ENCODE results near the gene SLC25A13. TPM values are rescaled to one million over a fixed set of nuclear protein-coding genes. Genes with fewer than 3 reads are reported as not detected.
A peak's percentile ranks its signal among the peaks of the same experiment; 100 is the strongest.

The SLC25A13 gene
- total and polyA plus RNA-seq, 2 of the 13 experiments (the other 11 are each of a cell fraction or from before 2014, with no cell fraction given), result 36.2 to 84.9 TPM

- TF ChIP-seq SP2 (CRISPR knock-in tag; IDR thresholded peaks at IDR 0.05), result peak; percentile 63; the same call in 1 of the 2 replicates
- peak; percentile 89 for TF ChIP-seq ZNF441 (CRISPR knock-in tag; IDR thresholded peaks at IDR 0.05; ENCODE audit: borderline replicate concordance)
- no peak for TF ChIP-seq ZNF382 (CRISPR knock-in tag; IDR thresholded peaks at IDR 0.05; ENCODE audit: borderline replicate concordance)
- peak; percentile 95 for TF ChIP-seq ZNF468 (CRISPR knock-in tag; IDR thresholded peaks at IDR 0.05)
- TF ChIP-seq TOE1 (CRISPR knock-in tag; IDR thresholded peaks at IDR 0.05), result peak; percentile 80; the same call in 1 of the 2 replicates
- TF ChIP-seq, protein P1, sequence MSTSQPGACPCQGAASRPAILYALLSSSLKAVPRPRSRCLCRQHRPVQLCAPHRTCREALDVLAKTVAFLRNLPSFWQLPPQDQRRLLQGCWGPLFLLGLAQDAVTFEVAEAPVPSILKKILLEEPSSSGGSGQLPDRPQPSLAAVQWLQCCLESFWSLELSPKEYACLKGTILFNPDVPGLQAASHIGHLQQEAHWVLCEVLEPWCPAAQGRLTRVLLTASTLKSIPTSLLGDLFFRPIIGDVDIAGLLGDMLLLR (CRISPR knock-in tag; IDR thresholded peaks at IDR 0.05), result peak; percentile 95; the same call in 1 of the 2 replicates
- peak; percentile 71; the same call in 1 of the 2 replicates for TF ChIP-seq ZSCAN30 (CRISPR knock-in tag; IDR thresholded peaks at IDR 0.05)
- peak; percentile 75; the same call in 1 of the 2 replicates for TF ChIP-seq ZNF75D (CRISPR knock-in tag; IDR thresholded peaks at IDR 0.05; ENCODE audit: borderline replicate concordance)
- TF ChIP-seq NONO (IDR thresholded peaks at IDR 0.05), result no peak
- TF ChIP-seq NONO (CRISPR knock-in tag; conservative IDR thresholded peaks at IDR 0.05), result peak; percentile 85
- TF ChIP-seq PRMT3 (CRISPR knock-in tag; IDR thresholded peaks at IDR 0.05; ENCODE audit: borderline replicate concordance, low read depth), result no peak
- TF ChIP-seq KDM1A (CRISPR knock-in tag; IDR thresholded peaks at IDR 0.05), result no peak
- TF ChIP-seq TEAD3 (CRISPR knock-in tag; optimal IDR thresholded peaks at IDR 0.05; ENCODE audit: borderline replicate concordance), result peak; percentile 82
- TF ChIP-seq, protein P2, sequence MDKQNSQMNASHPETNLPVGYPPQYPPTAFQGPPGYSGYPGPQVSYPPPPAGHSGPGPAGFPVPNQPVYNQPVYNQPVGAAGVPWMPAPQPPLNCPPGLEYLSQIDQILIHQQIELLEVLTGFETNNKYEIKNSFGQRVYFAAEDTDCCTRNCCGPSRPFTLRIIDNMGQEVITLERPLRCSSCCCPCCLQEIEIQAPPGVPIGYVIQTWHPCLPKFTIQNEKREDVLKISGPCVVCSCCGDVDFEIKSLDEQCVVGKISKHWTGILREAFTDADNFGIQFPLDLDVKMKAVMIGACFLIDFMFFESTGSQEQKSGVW (CRISPR knock-in tag; IDR thresholded peaks at IDR 0.05; ENCODE audit: borderline replicate concordance), result peak; percentile 93
- TF ChIP-seq, protein P3, sequence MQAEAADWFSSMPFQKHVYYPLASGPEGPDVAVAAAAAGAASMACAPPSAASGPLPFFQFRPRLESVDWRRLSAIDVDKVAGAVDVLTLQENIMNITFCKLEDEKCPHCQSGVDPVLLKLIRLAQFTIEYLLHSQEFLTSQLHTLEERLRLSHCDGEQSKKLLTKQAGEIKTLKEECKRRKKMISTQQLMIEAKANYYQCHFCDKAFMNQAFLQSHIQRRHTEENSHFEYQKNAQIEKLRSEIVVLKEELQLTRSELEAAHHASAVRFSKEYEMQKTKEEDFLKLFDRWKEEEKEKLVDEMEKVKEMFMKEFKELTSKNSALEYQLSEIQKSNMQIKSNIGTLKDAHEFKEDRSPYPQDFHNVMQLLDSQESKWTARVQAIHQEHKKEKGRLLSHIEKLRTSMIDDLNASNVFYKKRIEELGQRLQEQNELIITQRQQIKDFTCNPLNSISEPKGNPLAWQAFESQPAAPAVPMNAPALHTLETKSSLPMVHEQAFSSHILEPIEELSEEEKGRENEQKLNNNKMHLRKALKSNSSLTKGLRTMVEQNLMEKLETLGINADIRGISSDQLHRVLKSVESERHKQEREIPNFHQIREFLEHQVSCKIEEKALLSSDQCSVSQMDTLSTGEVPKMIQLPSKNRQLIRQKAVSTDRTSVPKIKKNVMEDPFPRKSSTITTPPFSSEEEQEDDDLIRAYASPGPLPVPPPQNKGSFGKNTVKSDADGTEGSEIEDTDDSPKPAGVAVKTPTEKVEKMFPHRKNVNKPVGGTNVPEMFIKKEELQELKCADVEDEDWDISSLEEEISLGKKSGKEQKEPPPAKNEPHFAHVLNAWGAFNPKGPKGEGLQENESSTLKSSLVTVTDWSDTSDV (CRISPR knock-in tag; IDR thresholded peaks at IDR 0.05), result peak; percentile 74; the same call in 1 of the 2 replicates
- TF ChIP-seq ZNF549 (CRISPR knock-in tag; IDR thresholded peaks at IDR 0.05), result no peak
- TF ChIP-seq, protein P4, sequence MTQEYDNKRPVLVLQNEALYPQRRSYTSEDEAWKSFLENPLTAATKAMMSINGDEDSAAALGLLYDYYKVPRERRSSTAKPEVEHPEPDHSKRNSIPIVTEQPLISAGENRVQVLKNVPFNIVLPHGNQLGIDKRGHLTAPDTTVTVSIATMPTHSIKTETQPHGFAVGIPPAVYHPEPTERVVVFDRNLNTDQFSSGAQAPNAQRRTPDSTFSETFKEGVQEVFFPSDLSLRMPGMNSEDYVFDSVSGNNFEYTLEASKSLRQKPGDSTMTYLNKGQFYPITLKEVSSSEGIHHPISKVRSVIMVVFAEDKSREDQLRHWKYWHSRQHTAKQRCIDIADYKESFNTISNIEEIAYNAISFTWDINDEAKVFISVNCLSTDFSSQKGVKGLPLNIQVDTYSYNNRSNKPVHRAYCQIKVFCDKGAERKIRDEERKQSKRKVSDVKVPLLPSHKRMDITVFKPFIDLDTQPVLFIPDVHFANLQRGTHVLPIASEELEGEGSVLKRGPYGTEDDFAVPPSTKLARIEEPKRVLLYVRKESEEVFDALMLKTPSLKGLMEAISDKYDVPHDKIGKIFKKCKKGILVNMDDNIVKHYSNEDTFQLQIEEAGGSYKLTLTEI (CRISPR knock-in tag; conservative IDR thresholded peaks at IDR 0.05), result no peak
- peak; percentile 93 for TF ChIP-seq AKAP8 (CRISPR knock-in tag; IDR thresholded peaks at IDR 0.05)
- TF ChIP-seq ZZZ3 (CRISPR knock-in tag; IDR thresholded peaks at IDR 0.05; ENCODE audit: borderline replicate concordance), result peak; percentile 72; the same call in 1 of the 2 replicates
- TF ChIP-seq SOX5 (CRISPR knock-in tag; IDR thresholded peaks at IDR 0.05; ENCODE audit: borderline replicate concordance), result peak; percentile 74
- peak; percentile 82 for TF ChIP-seq FOXO1 (CRISPR knock-in tag; IDR thresholded peaks at IDR 0.05)
- no peak for TF ChIP-seq NFIC (IDR thresholded peaks at IDR 0.05; ENCODE audit: low read length)
Measured at GRCh38 chr7:96321658-96322372, at the start of gene SLC25A13 (continued).
